Measurements from ENCODE around the gene RCAN3.

The RCAN3 gene

DNA sequence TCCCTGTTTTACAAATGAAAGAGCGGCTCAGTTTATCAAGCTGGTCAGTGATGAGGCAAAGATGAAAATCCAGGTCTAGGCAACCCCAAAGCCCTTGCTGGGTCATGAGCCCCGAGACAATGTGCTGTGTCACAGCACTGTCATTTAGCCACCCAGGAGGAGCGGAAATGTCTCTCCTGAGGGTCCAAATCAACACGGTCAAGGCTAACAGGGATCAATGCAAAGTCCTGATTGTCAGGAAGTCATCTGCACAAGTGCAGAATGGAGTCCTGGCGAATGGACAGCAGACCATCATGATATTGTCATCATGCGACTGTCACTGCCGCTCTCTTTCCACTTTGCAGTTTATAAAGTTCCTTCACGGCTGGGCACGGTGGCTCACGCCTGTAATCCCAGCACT lies 83.5 kb downstream of the RCAN3 start:
- DNase-seq: no peak

GRCh38 chr1:24586970-24587820 lies 84.6 kb downstream of the RCAN3 start:
- DNase-seq: peak; percentile 66 to 79

GRCh38 chr1:24588573-24588972 lies 85.9 kb downstream of the RCAN3 start:
- no peak for DNase-seq

- no peak for DNase-seq
Measured at GRCh38 chr1:24589200-24589599, 86.6 kb downstream of the RCAN3 start.

Measured in CD4-positive, alpha-beta T cell treated with Interleukin-1 beta for 1 hour (primary cell).